Measurements from ENCODE around the gene GABRR2.
"Not testable (repeated sequence)": the region's sequence is repeated elsewhere in the genome, so short reads cannot be mapped to it uniquely, and the experiment has no call there.

The GABRR2 gene

GRCh38 chr6:89323511-89323971 lies 8.4 kb upstream of the GABRR2 start:
- DNase-seq, result no peak

DNA sequence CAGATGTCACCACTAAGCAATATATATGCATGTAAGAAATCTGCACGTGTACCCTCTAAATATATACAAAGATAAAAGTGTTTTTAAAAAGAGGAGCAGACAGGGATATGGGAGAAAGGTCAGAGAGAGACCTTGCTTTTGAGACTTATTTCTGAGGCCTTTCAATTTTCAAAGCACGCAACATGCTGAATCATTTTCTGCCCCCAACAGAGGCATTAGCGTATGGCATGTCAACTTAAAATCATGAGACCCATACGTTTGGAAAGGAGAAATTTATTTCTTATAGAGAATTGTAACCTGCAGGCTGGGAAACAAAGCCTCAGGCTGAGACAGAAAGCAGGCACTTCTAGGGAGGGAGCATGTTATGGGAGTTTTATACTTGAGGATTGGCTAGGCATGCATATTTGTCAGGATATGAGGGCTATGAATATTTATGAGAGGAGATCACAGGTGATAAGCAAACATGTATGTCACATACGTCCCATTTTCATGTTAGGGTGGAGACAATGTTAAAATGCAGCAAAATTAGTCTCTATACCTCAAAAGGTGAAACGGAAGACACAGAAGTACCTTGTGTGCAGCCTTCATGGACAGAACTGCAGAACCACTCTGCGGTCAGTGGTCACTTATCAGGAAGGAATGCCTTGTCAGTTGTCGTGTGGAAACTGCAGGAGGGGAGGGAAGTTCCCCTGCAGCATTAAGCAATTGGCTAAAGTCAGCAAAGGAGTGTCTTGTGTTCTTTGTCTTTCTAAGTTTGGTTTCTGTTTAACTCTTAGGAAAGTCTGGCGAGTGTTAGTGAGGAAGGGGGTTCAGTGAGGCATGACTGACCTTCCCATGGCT lies 6.3 kb upstream of the GABRR2 start:
- DNase-seq, result no peak

GRCh38 chr6:89320012-89320559 lies 5.0 kb upstream of the GABRR2 start:
- DNase-seq, result no peak

DNA sequence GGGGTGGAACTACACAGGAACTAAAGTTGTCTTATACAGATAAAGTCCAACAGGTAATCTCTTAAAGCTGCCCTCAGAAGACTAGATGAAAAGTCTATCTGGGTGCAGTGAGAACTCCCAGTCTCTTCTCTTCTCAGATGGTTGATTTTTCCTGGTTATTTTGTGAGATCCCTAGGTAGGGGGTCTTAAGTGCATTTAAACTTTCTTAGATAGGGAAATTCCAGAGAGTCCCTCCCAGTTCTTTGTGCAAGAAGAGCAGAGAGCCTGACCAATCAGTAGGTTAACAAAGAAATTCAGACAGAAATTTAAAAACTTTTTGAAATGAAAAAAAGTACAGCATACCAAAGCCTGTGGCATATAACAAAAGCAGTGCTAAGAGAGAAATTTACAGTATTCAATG lies 2.0 kb upstream of the GABRR2 start:
- DNase-seq, result no peak

GRCh38 chr6:89314692-89315091 lies 407 bp downstream of the GABRR2 start:
- DNase-seq, result no peak

- DNase-seq, result no peak
Measured at GRCh38 chr6:89313006-89313405, 2.1 kb downstream of the GABRR2 start.

- DNase-seq, result no peak
Measured at GRCh38 chr6:89311853-89312531, 3.1 kb downstream of the GABRR2 start.

DNA sequence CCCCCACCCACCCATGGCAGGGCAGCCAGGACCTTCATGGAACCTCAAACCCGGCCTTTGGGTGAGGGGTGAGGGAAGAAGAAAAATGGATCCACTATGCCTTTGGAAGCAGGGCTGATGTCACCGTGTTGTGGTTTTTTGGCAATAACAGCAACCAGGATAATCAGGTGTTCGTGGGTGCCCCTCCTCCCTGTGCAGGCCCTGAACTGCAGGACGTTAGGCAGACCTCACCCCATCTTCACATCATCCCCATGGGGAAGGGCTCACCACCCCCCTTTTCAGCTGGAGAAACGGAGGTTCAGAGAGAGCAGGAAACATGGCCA lies 3.6 kb downstream of the GABRR2 start:
- no peak for DNase-seq

GRCh38 chr6:89310929-89311328 lies 4.2 kb downstream of the GABRR2 start:
- DNase-seq, result no peak

- no peak for DNase-seq
Measured at GRCh38 chr6:89308525-89309395, 6.3 kb downstream of the GABRR2 start.

DNA sequence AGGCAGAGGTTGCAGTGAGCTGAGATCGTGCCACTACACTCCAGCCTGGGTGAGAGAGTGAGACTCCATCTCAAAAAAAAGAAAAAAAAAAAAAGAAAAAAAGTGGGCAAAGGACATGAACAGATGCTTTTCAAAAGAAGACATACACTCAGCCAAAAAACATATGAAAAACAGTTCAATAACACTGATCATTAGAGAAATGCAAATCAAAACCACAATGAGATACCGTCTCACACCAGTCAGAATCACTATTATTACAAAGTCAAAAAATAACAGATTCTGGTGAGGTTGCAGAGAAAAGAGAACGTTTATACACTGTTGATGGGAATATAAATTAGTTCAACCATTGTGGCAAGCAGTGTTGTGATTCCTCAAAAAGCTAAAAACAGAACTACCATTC lies 10.6 kb downstream of the GABRR2 start:
- DNase-seq, result not testable (repeated sequence)

DNA sequence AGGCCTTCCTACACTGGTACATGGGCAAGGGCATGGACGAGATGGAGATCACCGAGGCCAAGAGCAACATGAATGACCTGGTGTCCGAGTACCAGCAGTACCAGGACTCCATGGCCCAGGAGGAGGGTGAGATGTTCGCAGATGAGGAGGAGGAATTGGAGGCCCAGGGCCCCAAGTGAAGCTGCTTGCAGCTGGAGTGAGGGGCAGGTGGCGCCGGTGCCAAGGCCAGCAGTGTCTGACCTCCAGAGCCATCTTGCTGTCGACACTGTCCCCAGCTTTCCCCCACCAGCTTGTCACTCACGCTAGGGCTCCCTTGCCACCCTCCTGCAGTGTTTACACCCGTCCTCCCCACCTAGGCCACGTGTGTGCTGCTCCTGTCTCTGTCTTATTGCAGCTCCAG lies 12.2 kb downstream of the GABRR2 start:
- DNase-seq, result no peak

DNA sequence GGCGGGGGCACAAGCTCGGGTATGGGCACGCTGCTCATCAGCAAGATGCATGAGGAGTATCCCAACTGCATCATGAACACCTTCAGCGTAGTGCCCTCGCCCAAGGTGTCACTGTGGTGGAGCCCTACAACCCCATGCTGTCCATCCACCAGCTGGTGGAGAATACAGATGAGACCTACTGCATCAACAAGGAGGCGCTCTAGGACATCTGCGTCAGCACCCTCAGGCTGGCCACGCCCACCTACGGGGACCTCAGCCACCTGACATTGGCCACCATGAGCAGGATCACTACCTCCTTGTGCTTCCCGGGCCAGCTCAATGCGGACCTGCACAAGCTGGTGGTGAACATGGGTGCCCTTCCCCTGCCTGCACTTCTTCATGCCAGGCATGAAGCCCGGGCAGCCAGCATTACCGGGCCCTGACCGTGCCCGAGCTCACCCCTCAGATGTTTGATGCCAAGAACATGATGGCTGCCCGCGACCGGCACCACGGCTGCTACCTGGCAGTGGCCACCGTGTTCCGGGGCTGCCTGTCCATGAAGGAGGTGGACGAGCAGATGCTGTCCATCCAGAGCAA lies 12.8 kb downstream of the GABRR2 start:
- no peak for DNase-seq

DNA sequence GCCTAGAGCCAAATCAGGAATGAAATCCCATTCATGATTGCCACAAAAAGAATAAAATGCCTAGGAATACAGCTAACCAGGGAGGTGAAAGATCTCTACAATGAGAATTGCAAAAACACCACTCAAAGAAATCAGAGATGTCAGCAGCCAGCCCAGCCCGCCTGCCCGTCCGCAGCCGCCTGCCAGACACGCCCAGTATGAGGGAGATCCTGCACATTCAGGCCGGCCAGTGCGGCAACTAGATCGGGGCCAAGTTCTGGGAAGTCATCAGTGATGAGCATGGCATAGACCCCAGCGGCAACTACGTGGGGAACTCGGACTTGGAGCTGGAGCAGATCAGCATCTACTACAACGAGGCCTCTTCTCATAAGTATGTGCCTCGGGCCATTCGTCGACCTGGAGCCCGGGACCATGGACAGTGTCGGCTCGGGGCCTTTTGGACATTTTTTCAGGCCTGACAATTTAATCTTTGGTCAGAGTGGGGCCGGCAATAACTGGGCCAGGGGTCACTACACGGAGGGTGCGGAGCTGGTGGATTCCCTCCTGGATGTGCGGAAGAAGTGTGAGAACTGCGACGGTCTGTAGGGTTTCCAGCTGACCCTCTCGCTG lies 13.4 kb downstream of the GABRR2 start:
- DNase-seq, result no peak

GRCh38 chr6:89299466-89299850 lies 15.6 kb downstream of the GABRR2 start:
- no peak for DNase-seq

DNA sequence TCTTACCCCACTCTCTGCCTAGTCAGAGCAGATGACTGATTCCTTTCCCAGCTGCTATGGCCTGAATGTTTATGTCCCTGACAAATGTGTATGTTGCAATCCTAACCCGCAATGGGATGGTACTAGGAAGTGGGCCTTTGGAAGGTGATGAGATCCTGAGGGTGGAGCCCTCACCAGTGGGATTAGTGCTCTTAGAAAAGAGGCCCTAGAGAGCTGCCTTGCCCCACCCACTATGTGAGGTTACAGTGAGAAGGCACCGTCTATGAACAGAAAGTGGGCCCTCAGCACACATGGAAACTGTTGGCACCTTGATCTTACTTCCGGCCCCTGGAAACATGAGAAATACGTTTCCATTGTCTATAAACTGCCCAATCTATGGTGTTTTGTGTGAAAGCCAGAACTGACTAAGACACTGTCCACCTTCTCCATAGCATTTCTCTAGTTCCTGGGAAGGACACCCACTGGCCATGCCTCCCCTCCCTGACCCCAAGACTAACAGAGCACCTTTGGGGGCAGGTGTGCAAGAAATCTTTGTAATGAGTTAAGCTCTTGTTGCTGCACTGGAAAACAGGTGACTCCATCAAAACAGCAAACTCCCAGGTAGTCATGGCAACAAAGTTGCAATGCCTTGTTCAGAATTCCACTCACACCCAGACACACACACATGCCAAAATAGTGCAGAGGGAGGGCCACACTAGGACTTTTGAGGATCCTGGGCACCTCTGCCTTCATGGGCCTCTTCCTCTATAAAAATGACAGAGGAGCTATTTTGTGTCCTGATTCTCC lies 16.2 kb downstream of the GABRR2 start:
- DNase-seq, result peak; percentile 26

DNA sequence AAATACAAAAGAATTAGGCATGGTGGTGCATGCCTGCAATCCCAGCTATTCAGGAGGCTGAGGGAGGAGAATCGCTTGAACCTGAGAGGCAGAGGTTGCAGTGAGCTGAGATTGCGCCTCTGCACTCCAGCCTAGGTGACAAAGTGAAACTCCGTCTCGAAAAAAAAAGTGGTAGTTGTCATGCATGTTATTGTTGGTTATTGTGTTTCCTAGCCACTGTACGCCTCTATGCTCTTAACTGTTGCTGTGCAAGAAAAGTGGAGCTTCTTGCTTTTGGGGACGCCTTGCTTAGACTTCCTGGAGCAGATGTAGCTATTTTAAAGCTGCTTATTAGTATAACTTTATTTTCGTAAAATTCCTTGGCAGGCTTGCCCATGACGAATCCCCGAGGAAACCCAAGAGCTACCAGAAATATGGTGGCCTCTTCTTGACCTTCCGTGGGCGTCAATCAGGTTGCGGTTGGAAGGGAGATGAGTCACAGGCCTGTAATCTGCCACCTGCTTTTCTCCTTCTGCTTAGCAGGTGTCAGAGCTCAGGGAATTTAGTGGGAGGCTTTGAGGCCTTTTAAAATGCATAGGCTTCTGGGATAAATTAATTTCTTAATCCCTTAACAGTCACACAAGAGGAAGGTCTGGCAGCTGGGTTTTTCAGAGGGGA lies 17.3 kb downstream of the GABRR2 start:
- DNase-seq, result peak; percentile 67

DNA sequence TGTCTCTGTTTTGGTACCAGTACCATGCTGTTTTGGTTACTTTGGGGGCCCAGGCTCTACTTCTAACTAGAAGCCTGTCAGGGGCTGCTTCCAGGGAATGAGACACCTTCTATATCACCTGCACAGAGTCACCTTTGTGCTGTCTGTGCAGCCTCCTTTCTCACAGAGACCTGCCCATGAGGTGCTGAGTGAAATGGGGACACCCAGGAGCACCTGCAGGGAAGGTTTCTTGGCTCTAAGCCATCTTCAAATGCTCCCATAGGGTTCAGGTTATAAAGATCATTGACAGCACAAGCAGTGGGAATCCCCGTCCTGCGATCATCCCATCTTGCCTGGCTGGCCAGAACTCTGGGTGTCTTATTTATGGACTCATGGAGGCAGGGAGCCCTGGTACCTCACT lies 19.1 kb downstream of the GABRR2 start:
- no peak for DNase-seq

GRCh38 chr6:89295116-89295515 lies 20.0 kb downstream of the GABRR2 start:
- DNase-seq, result not testable (repeated sequence)

DNA sequence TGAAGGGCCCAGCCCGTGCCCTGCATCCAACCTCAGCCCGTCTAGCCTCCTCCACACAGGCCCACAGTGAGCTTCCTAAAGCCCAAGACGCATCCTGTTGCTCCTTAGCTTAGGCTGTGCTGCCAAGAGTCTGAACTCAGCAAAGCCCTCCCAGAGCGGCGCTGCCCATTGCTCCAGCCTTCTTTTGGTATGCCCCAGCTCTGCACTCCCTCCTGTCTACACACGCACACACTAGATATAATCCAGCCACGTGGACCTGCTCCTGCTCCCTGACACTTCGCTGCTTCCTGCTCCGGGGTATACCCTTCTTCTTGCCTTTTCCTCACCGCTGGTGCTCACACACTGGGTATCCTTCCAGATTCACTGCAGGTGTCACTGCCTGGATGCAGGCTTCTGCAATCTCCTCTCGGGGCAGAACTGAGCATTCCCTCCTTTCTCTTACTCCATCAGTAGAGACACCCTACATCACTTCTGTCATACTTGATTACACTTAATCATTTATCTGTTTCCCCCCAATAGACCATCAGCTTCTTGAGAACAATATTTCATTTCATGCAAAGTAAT lies 23.8 kb downstream of the GABRR2 start:
- DNase-seq, result no peak
